ENCODE measurements around the gene PCDHA2. TPM values are rescaled to one million over a fixed set of nuclear protein-coding genes. Genes with fewer than 3 reads are reported as not detected.
A peak's percentile ranks its signal among the peaks of the same experiment; 100 is the strongest.

The PCDHA2 gene
- total and polyA plus RNA-seq, 9 of the 15 experiments (the other 6 are each of a cell fraction or from before 2014, with no cell fraction given): not detected

DNA sequence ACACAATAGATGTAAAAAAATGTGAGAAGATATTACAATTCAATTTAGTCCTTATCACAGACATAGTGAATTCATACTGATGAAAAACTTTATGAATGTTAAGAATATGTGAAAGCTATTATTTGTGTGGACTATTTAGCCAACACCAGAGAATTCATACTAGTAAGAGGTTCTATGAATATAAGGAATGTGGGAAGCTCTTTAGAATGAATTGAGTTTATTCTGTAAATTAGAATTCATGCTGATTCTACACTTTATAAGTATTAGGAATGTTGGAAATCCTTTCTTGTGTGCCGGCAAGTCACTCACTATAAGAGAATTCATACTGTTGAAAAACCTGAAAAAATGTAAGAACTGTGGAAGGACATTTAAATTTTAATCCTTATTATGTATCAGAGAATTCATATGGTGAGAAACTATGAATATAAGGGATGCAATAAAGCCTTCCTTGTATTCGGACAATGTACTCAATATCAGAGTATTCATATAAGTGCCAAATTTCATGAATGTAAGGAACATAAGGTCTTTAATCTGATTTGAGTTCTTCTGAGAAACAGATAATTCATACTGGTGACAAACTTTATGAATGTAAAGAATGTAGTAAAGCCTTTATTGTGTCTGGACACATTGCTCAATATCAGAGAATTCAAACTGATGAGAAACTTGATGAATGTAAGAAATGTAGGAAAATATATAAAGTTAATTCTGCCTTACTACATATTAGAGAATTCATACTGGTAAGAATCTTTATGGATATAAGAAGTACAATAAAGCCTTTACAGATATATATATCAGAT is 30.3 kb upstream of the PCDHA2 start (continued):
- TF ChIP-seq, protein P1, sequence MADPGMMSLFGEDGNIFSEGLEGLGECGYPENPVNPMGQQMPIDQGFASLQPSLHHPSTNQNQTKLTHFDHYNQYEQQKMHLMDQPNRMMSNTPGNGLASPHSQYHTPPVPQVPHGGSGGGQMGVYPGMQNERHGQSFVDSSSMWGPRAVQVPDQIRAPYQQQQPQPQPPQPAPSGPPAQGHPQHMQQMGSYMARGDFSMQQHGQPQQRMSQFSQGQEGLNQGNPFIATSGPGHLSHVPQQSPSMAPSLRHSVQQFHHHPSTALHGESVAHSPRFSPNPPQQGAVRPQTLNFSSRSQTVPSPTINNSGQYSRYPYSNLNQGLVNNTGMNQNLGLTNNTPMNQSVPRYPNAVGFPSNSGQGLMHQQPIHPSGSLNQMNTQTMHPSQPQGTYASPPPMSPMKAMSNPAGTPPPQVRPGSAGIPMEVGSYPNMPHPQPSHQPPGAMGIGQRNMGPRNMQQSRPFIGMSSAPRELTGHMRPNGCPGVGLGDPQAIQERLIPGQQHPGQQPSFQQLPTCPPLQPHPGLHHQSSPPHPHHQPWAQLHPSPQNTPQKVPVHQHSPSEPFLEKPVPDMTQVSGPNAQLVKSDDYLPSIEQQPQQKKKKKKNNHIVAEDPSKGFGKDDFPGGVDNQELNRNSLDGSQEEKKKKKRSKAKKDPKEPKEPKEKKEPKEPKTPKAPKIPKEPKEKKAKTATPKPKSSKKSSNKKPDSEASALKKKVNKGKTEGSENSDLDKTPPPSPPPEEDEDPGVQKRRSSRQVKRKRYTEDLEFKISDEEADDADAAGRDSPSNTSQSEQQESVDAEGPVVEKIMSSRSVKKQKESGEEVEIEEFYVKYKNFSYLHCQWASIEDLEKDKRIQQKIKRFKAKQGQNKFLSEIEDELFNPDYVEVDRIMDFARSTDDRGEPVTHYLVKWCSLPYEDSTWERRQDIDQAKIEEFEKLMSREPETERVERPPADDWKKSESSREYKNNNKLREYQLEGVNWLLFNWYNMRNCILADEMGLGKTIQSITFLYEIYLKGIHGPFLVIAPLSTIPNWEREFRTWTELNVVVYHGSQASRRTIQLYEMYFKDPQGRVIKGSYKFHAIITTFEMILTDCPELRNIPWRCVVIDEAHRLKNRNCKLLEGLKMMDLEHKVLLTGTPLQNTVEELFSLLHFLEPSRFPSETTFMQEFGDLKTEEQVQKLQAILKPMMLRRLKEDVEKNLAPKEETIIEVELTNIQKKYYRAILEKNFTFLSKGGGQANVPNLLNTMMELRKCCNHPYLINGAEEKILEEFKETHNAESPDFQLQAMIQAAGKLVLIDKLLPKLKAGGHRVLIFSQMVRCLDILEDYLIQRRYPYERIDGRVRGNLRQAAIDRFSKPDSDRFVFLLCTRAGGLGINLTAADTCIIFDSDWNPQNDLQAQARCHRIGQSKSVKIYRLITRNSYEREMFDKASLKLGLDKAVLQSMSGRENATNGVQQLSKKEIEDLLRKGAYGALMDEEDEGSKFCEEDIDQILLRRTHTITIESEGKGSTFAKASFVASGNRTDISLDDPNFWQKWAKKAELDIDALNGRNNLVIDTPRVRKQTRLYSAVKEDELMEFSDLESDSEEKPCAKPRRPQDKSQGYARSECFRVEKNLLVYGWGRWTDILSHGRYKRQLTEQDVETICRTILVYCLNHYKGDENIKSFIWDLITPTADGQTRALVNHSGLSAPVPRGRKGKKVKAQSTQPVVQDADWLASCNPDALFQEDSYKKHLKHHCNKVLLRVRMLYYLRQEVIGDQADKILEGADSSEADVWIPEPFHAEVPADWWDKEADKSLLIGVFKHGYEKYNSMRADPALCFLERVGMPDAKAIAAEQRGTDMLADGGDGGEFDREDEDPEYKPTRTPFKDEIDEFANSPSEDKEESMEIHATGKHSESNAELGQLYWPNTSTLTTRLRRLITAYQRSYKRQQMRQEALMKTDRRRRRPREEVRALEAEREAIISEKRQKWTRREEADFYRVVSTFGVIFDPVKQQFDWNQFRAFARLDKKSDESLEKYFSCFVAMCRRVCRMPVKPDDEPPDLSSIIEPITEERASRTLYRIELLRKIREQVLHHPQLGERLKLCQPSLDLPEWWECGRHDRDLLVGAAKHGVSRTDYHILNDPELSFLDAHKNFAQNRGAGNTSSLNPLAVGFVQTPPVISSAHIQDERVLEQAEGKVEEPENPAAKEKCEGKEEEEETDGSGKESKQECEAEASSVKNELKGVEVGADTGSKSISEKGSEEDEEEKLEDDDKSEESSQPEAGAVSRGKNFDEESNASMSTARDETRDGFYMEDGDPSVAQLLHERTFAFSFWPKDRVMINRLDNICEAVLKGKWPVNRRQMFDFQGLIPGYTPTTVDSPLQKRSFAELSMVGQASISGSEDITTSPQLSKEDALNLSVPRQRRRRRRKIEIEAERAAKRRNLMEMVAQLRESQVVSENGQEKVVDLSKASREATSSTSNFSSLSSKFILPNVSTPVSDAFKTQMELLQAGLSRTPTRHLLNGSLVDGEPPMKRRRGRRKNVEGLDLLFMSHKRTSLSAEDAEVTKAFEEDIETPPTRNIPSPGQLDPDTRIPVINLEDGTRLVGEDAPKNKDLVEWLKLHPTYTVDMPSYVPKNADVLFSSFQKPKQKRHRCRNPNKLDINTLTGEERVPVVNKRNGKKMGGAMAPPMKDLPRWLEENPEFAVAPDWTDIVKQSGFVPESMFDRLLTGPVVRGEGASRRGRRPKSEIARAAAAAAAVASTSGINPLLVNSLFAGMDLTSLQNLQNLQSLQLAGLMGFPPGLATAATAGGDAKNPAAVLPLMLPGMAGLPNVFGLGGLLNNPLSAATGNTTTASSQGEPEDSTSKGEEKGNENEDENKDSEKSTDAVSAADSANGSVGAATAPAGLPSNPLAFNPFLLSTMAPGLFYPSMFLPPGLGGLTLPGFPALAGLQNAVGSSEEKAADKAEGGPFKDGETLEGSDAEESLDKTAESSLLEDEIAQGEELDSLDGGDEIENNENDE (IDR thresholded peaks at IDR 0.05; ENCODE audit: low read depth, low read length): no peak
- peak; percentile 3; the same call in 1 of the 2 replicates for TF ChIP-seq ZNF316 (IDR thresholded peaks at IDR 0.05)
- TF ChIP-seq MIER1 (IDR thresholded peaks at IDR 0.05; ENCODE audit: low read depth): no peak
- TF ChIP-seq TRIM28 (IDR thresholded peaks at IDR 0.05): peak; percentile 85; the same call in 1 of the 2 replicates
- no peak for TF ChIP-seq ZSCAN32 (CRISPR knock-in tag; IDR thresholded peaks at IDR 0.05)
- TF ChIP-seq PURB (CRISPR knock-in tag; IDR thresholded peaks at IDR 0.05; ENCODE audit: low read depth): no peak
- 0 out of 2 replicates have a peak, but pooled peaks have one; percentile 10 for TF ChIP-seq CBX5 (IDR thresholded peaks at IDR 0.05; ENCODE audit: borderline replicate concordance, low read depth)
- TF ChIP-seq, protein P2, sequence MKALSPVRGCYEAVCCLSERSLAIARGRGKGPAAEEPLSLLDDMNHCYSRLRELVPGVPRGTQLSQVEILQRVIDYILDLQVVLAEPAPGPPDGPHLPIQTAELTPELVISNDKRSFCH (CRISPR knock-in tag; IDR thresholded peaks at IDR 0.05): no peak
- TF ChIP-seq, protein P2 (tag; IDR thresholded peaks at IDR 0.05): no peak
- no peak for TF ChIP-seq TCF3 (CRISPR knock-in tag; IDR thresholded peaks at IDR 0.05)
- TF ChIP-seq ZNF23 (CRISPR knock-in tag; IDR thresholded peaks at IDR 0.05): no peak
- no peak for TF ChIP-seq LEF1 (IDR thresholded peaks at IDR 0.05)
- TF ChIP-seq NFIC (IDR thresholded peaks at IDR 0.05): no peak
- peak in 1 of 2 experiments; percentile 43; a peak in 1 of 4 replicates for TF ChIP-seq TRIM24 (IDR thresholded peaks at IDR 0.05)
- TF ChIP-seq POLR2AphosphoS2 (IDR thresholded peaks at IDR 0.05; ENCODE audit: low read length): no peak

All from K562 (cell line).